ENCODE results near the gene SERPINA10. TPM values are rescaled to one million over a fixed set of nuclear protein-coding genes. Genes with fewer than 3 reads are reported as not detected.
"Not testable (repeated sequence)": the region's sequence is repeated elsewhere in the genome, so short reads cannot be mapped to it uniquely, and the experiment has no call there.

SERPINA10 gene
- polyA plus RNA-seq, 1 donor from 2014 or later = not detected

- Histone ChIP-seq H2AFZ (ENCODE audit: low read depth, low read length) (no peak overlapping the region), H3K9me2 (ENCODE audit: insufficient read depth, low read length) (no peaks in the 10 kb centered on the region), H3K4me3 (ENCODE audit: low read length) (no peak overlapping the region), H3K4me2 (ENCODE audit: low read length) (no peak overlapping the region), H3F3A (ENCODE audit: insufficient read depth, low read length, poor library complexity, severe bottlenecking) (no peaks in the 10 kb centered on the region), H4K20me1 (ENCODE audit: insufficient read depth) (no peaks in the 10 kb centered on the region), H3K9me3 (ENCODE audit: low read length) (no peaks in the 10 kb centered on the region), H3K79me2 (replicated peaks; ENCODE audit: insufficient read depth, low read length) (no peaks in the 10 kb centered on the region), H3K9ac (ENCODE audit: low read length) (no peak overlapping the region), H3K36me3 (ENCODE audit: insufficient read depth, low read length) (no peaks in the 10 kb centered on the region), H3K27me3 (ENCODE audit: insufficient read depth, low read depth, low read length) (no peaks in the 10 kb centered on the region), H3K27ac (ENCODE audit: low read length) (no peak overlapping the region)
- TF ChIP-seq EZH2 (IDR thresholded peaks at IDR 0.05; ENCODE audit: borderline replicate concordance, insufficient read depth, low read length, poor library complexity, severe bottlenecking) = no peak
- no peak for TF ChIP-seq POLR2AphosphoS5 (IDR thresholded peaks at IDR 0.05)
- no peak for TF ChIP-seq SMC3 (conservative IDR thresholded peaks at IDR 0.05; ENCODE audit: poor library complexity)
- TF ChIP-seq MXI1 (conservative IDR thresholded peaks at IDR 0.05; ENCODE audit: poor library complexity, severe bottlenecking) = no peak
- no peak for TF ChIP-seq TAF1 (IDR thresholded peaks at IDR 0.05; ENCODE audit: low read depth)
- TF ChIP-seq CTCF (IDR thresholded peaks at IDR 0.05; ENCODE audit: poor library complexity, severe bottlenecking) = no peak
- TF ChIP-seq EP300 (conservative IDR thresholded peaks at IDR 0.05; ENCODE audit: poor library complexity, severe bottlenecking) = no peak
- no peak for TF ChIP-seq REST (IDR thresholded peaks at IDR 0.05; ENCODE audit: borderline replicate concordance)
- TF ChIP-seq RAD21 (conservative IDR thresholded peaks at IDR 0.05) = no peak
These were observed 10.0 kb upstream of the SERPINA10 start for GRCh38 chr14:94303111-94303510.

- no peak for TF ChIP-seq MXI1 (conservative IDR thresholded peaks at IDR 0.05; ENCODE audit: poor library complexity, severe bottlenecking)
- TF ChIP-seq EZH2 (IDR thresholded peaks at IDR 0.05; ENCODE audit: borderline replicate concordance, insufficient read depth, low read length, poor library complexity, severe bottlenecking) = no peak
- TF ChIP-seq TAF1 (IDR thresholded peaks at IDR 0.05; ENCODE audit: low read depth) = no peak
- no peak for TF ChIP-seq EP300 (conservative IDR thresholded peaks at IDR 0.05; ENCODE audit: poor library complexity, severe bottlenecking)
- TF ChIP-seq CTCF (IDR thresholded peaks at IDR 0.05; ENCODE audit: poor library complexity, severe bottlenecking) = no peak
- TF ChIP-seq REST (IDR thresholded peaks at IDR 0.05; ENCODE audit: borderline replicate concordance) = no peak
- TF ChIP-seq POLR2AphosphoS5 (IDR thresholded peaks at IDR 0.05) = no peak
- no peak for TF ChIP-seq RAD21 (conservative IDR thresholded peaks at IDR 0.05)
- TF ChIP-seq SMC3 (conservative IDR thresholded peaks at IDR 0.05; ENCODE audit: poor library complexity) = no peak
- H4K20me1 ChIP-seq (ENCODE audit: insufficient read depth) = no peaks in the 10 kb centered on the region
- H3K27me3 ChIP-seq (ENCODE audit: insufficient read depth, low read depth, low read length) = no peaks in the 10 kb centered on the region
- no peak overlapping the region for H3K4me2 ChIP-seq (ENCODE audit: low read length)
- H2AFZ ChIP-seq (ENCODE audit: low read depth, low read length) = no peak overlapping the region
- no peak overlapping the region for H3K4me3 ChIP-seq (ENCODE audit: low read length)
- no peaks in the 10 kb centered on the region for H3K36me3 ChIP-seq (ENCODE audit: insufficient read depth, low read length)
- no peaks in the 10 kb centered on the region for H3K9me2 ChIP-seq (ENCODE audit: insufficient read depth, low read length)
- no peaks in the 10 kb centered on the region for H3K79me2 ChIP-seq (replicated peaks; ENCODE audit: insufficient read depth, low read length)
- no peaks in the 10 kb centered on the region for H3F3A ChIP-seq (ENCODE audit: insufficient read depth, low read length, poor library complexity, severe bottlenecking)
- H3K9me3 ChIP-seq (ENCODE audit: low read length) = no peaks in the 10 kb centered on the region
- H3K27ac ChIP-seq (ENCODE audit: low read length) = no peak overlapping the region
- no peak overlapping the region for H3K9ac ChIP-seq (ENCODE audit: low read length)
These were observed 5.1 kb upstream of the SERPINA10 start for GRCh38 chr14:94298130-94298529.

- not testable (repeated sequence) for H3K27ac ChIP-seq (ENCODE audit: low read length); H3K4me3 ChIP-seq (ENCODE audit: low read length)
These were observed 3.1 kb upstream of the SERPINA10 start for GRCh38 chr14:94296181-94296545.

More at GRCh38 chr14:94296181-94296545, 3.1 kb upstream of the SERPINA10 start:
- H3K4me2 ChIP-seq (ENCODE audit: low read length); H3F3A ChIP-seq (ENCODE audit: insufficient read depth, low read length, poor library complexity, severe bottlenecking); H3K36me3 ChIP-seq (ENCODE audit: insufficient read depth, low read length); H3K9ac ChIP-seq (ENCODE audit: low read length); H3K27me3 ChIP-seq (ENCODE audit: insufficient read depth, low read depth, low read length); H3K9me2 ChIP-seq (ENCODE audit: insufficient read depth, low read length); H3K79me2 ChIP-seq (replicated peaks; ENCODE audit: insufficient read depth, low read length); H2AFZ ChIP-seq (ENCODE audit: low read depth, low read length); H3K9me3 ChIP-seq (ENCODE audit: low read length); H4K20me1 ChIP-seq (ENCODE audit: insufficient read depth): not testable (repeated sequence)

Data from neural cell (in vitro differentiated cells).